A549 (cell line): Measurements from ENCODE around the gene B3GLCT. TPM values are rescaled to one million over a fixed set of nuclear protein-coding genes. Genes with fewer than 3 reads are reported as not detected.

Experiments
- ATAC-seq, 2 experiments: fragments of 200-7000 bp in 1 of 2; fragments of >200 bp in 1 of 2; cut with Nextera tagmentation in 1 of 2; cut with Tn5 transposase in 1 of 2; 3 replicates each; pipeline versions ENCODE4 v1.8.0 to v1.9.1; 2018 to 2020; ENCODE audit warnings: mild to moderate bottlenecking in 1 of 2, moderate library complexity in 1 of 2
- CTCF ChIA-PET: fragments of 300-600 bp; sonication (Branson Sonifier 250); formaldehyde crosslinking; extraction: SDS; loops from one replicate; lab custom pipeline; 2021; ENCODE audit warnings: antibody characterized with exemption, inconsistent platforms; lab: Yijun Ruan, JAX
- POLR2A ChIA-PET: fragments of 350-600 bp; formaldehyde crosslinking; extraction: SDS; loops from one replicate; lab custom pipeline; 2021; ENCODE audit warnings: antibody characterized with exemption, inconsistent platforms; lab: Yijun Ruan, JAX
- DNase-seq, 2 experiments: peaks; one replicate each; pipeline versions ENCODE4 v3.0.0 to v3.0.0-alpha.2; 2011 to 2016; ENCODE audit warnings: low read depth in 1 of 2, low spot score in 1 of 2
- FAIRE-seq: peaks from 2 replicates; lab custom pipeline; 2011; peaks lifted over from hg19 to GRCh38; lab: Jason Lieb, UNC
- H3K27ac ChIP-seq, 2 experiments: fragments of >200 bp; sonication (Bioruptor Twin); formaldehyde crosslinking; 3 replicates each; pipeline ENCODE4 v1.5.1; 2016 to 2017
- H3K4me1 ChIP-seq: fragments of >200 bp; sonication (Bioruptor Twin); formaldehyde crosslinking; 3 replicates; pipeline ENCODE4 v1.6.1; 2016
- H3K4me2 ChIP-seq: fragments of >200 bp; sonication (Bioruptor Twin); formaldehyde crosslinking; 3 replicates; pipeline ENCODE4 v1.6.1; 2016
- H3K4me3 ChIP-seq: fragments of >200 bp; sonication (Bioruptor Twin); formaldehyde crosslinking; 3 replicates; pipeline ENCODE4 v1.5.1; 2016
- H3K9me3 ChIP-seq: fragments of >200 bp; sonication (Bioruptor Twin); formaldehyde crosslinking; 3 replicates; pipeline ENCODE4 v1.6.1; 2016
- CHD4 ChIP-seq: fragments of 200-600 bp; sonication (generic); IDR thresholded peaks from 2 replicates; pipeline ENCODE4 v1.6.1; 2016; ENCODE audit warnings: antibody characterized with exemption, mild to moderate bottlenecking, borderline replicate concordance
- EHF ChIP-seq: fragments of 250-450 bp; sonication (Bioruptor Pico); IDR thresholded peaks from 2 replicates; pipeline ENCODE4 v1.5.0; 2020; ENCODE audit warnings: mild to moderate bottlenecking
- ESRRA ChIP-seq: fragments of 150-350 bp; IDR thresholded peaks from 2 replicates; pipeline ENCODE4 v1.6.1; 2014; ENCODE audit warnings: mild to moderate bottlenecking, low read length, borderline replicate concordance
- FOSB ChIP-seq: fragments of 250-450 bp; sonication (Bioruptor Pico); IDR thresholded peaks from 2 replicates; pipeline ENCODE4 v1.5.0; 2020; ENCODE audit warnings: mild to moderate bottlenecking, moderate library complexity
- FOSL2 ChIP-seq, 2 experiments: fragments of 450-650 bp in 1 of 2; fragments of >200 bp in 1 of 2; sonication (Bioruptor Twin) in 1 of 2; formaldehyde crosslinking; IDR thresholded peaks; 2 replicates each; pipeline versions ENCODE4 v1.5.0 to v1.6.1; 2016 to 2020; ENCODE audit warnings: mild to moderate bottlenecking in 1 of 2, moderate library complexity in 1 of 2
- FOXS1 ChIP-seq: fragments of 250-450 bp; sonication (Bioruptor Pico); IDR thresholded peaks from 2 replicates; pipeline ENCODE4 v1.5.0; 2020; ENCODE audit warnings: mild to moderate bottlenecking, moderate library complexity
- HES2 ChIP-seq: fragments of >200 bp; sonication (Bioruptor Twin); formaldehyde crosslinking; IDR thresholded peaks from 2 replicates; pipeline ENCODE4 v1.6.1; 2016
- HEYL ChIP-seq: fragments of 250-450 bp; sonication (Bioruptor Pico); IDR thresholded peaks from 2 replicates; pipeline ENCODE4 v1.8.0; 2021; ENCODE audit warnings: mild to moderate bottlenecking, moderate library complexity
- HOXB13 ChIP-seq: fragments of 250-450 bp; sonication (Bioruptor Pico); IDR thresholded peaks from 2 replicates; pipeline ENCODE4 v1.5.0; 2020; ENCODE audit warnings: low read depth, mild to moderate bottlenecking, moderate library complexity
- JUN ChIP-seq, 2 experiments: fragments of >200 bp; sonication (Bioruptor Twin); formaldehyde crosslinking; IDR thresholded peaks; 2 replicates in 1 of 2; 3 replicates in 1 of 2; pipeline ENCODE4 v1.6.1; 2016 to 2017
- JUNB ChIP-seq: fragments of >200 bp; sonication (Bioruptor Twin); formaldehyde crosslinking; IDR thresholded peaks from 2 replicates; pipeline ENCODE4 v1.6.1; 2016
- KDM1A ChIP-seq: fragments of 200-600 bp; sonication (generic); IDR thresholded peaks from 2 replicates; pipeline ENCODE4 v1.6.1; 2016; ENCODE audit warnings: low read depth, mild to moderate bottlenecking
- NFE2L2 ChIP-seq: fragments of 150-350 bp; conservative IDR thresholded peaks from 2 replicates; pipeline ENCODE4 v1.6.1; 2014; ENCODE audit warnings: low read length
- NPAS2 ChIP-seq: fragments of 250-450 bp; sonication (Bioruptor Pico); IDR thresholded peaks from 2 replicates; pipeline ENCODE4 v1.8.0; 2022; ENCODE audit warnings: mild to moderate bottlenecking, moderate library complexity, borderline replicate concordance
- POLR2A ChIP-seq: IDR thresholded peaks from 2 replicates; pipeline ENCODE4 v1.6.1; 2012; ENCODE audit warnings: mild to moderate bottlenecking, low read length
- RAD21 ChIP-seq, 2 experiments: fragments of >200 bp in 1 of 2; sonication (Bioruptor Twin) in 1 of 2; formaldehyde crosslinking in 1 of 2; IDR thresholded peaks in 1 of 2; conservative IDR thresholded peaks in 1 of 2; 2 replicates in 1 of 2; 3 replicates in 1 of 2; pipeline ENCODE4 v1.6.1; 2012 to 2018; ENCODE audit warnings: inconsistent platforms in 1 of 2
- RCOR1 ChIP-seq: fragments of 150-350 bp; IDR thresholded peaks from 2 replicates; pipeline ENCODE4 v1.6.1; 2014; ENCODE audit warnings: antibody characterized with exemption, low read length, low read depth
- RNF2 ChIP-seq: fragments of 200-600 bp; sonication (generic); IDR thresholded peaks from 2 replicates; pipeline ENCODE4 v1.6.1; 2016; ENCODE audit warnings: low read depth, mild to moderate bottlenecking, antibody characterized with exemption, moderate library complexity, borderline replicate concordance
- SMC3 ChIP-seq: fragments of >200 bp; sonication (Bioruptor Twin); formaldehyde crosslinking; IDR thresholded peaks from 3 replicates; pipeline ENCODE4 v1.6.1; 2018; ENCODE audit warnings: inconsistent platforms
- SREBF2 ChIP-seq: fragments of 450-650 bp; IDR thresholded peaks from 2 replicates; pipeline ENCODE4 v1.6.1; 2014; ENCODE audit warnings: mild to moderate bottlenecking, moderate library complexity
- TFCP2L1 ChIP-seq: fragments of 250-450 bp; sonication (Bioruptor Pico); IDR thresholded peaks from 2 replicates; pipeline ENCODE4 v1.5.0; 2021; ENCODE audit warnings: mild to moderate bottlenecking
- TP53 ChIP-seq: fragments of 250-450 bp; sonication (Bioruptor Pico); IDR thresholded peaks from 2 replicates; pipeline ENCODE4 v1.5.0; 2021; ENCODE audit warnings: mild to moderate bottlenecking, moderate library complexity
- USF2 ChIP-seq: fragments of 450-650 bp; IDR thresholded peaks from 2 replicates; pipeline ENCODE4 v1.6.1; 2014; ENCODE audit warnings: antibody characterized with exemption
- ZFP36 ChIP-seq: fragments of 450-650 bp; IDR thresholded peaks from 2 replicates; pipeline ENCODE4 v1.6.1; 2014; ENCODE audit warnings: borderline replicate concordance; ENCODE audit not compliant: partially characterized antibody
- WGBS: methylation state at CpG from one replicate; pipeline ENCODE4 v1.1.6; 2017; ENCODE audit errors: missing lambda C conversion rate; 5-methylcytosine and 5-hydroxymethylcytosine counted together
- polyA plus RNA-seq, 4 experiments: library from polyadenylated mRNA; depleted of rRNA in 3 of 4; stranded (reverse); fragments of >200 nt; fragmentation: RNase III in 1 of 4; extraction: RNeasy Plus Mini Kit Qiagen cat#74134 plus additional on column Dnase treatment in 1 of 4; gene quantifications; 2 replicates in 3 of 4; 3 replicates in 1 of 4; pipeline ENCODE4 v1.2.3, GENCODE V29; 2011 to 2017
- TF ChIP-seq, protein P1 (sequence below): IDR thresholded peaks from 2 replicates; pipeline ENCODE4 v1.6.1; 2012
- TF ChIP-seq, protein P2 (sequence below): fragments of 150-350 bp; IDR thresholded peaks from 2 replicates; pipeline ENCODE4 v1.6.1; 2014; ENCODE audit warnings: low read depth, mild to moderate bottlenecking, low read length
- TF ChIP-seq, protein P3 (sequence below): fragments of >200 bp; sonication (Bioruptor Twin); formaldehyde crosslinking; IDR thresholded peaks from 3 replicates; pipeline ENCODE4 v1.6.1; 2016
- TF ChIP-seq, protein P4 (sequence below): fragments of >200 bp; sonication (Bioruptor Twin); formaldehyde crosslinking; IDR thresholded peaks from 3 replicates; pipeline ENCODE4 v1.5.1; 2016

B3GLCT gene
- polyA plus RNA-seq, 2 of the 4 experiments (the other 2 are of a cell fraction): 4.5 to 6.6 TPM

GRCh38 chr13:31234729-31235128 is 35.0 kb downstream of the B3GLCT start:
- POLR2A ChIA-PET: no interaction called here
- FAIRE-seq (no peak), ATAC-seq (peak; percentile 62 to 81; a peak in 5 of 6 replicates), DNase-seq (peak; percentile 5 to 11)
- H3K4me1 ChIP-seq: no peaks in the 10 kb centered on the region
- H3K4me3 ChIP-seq: no peak overlapping the region
- CTCF ChIA-PET: interaction anchor here (1.0 to 8.2 kb wide), 5 partner anchors 9 to 275 kb away, joined by 3 to 101 read pairs (median 5); no protein-coding TSS in a partner anchor
- no peak for TF ChIP-seq FOSB
- no peak for TF ChIP-seq FOXS1 (CRISPR knock-in tag)
- TF ChIP-seq, protein P1, sequence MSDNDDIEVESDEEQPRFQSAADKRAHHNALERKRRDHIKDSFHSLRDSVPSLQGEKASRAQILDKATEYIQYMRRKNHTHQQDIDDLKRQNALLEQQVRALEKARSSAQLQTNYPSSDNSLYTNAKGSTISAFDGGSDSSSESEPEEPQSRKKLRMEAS: no peak
- TF ChIP-seq NPAS2 (CRISPR knock-in tag): no peak
- no peak for TF ChIP-seq HOXB13 (CRISPR knock-in tag)
- TF ChIP-seq JUNB: no peak
- TF ChIP-seq SREBF2: no peak
- no peak for TF ChIP-seq KDM1A
- TF ChIP-seq SMC3: no peak
- no peak for TF ChIP-seq NFE2L2
- WGBS: 51% methylated on average over 5 of the region's 6 CpGs
- H3K27ac ChIP-seq: no peak overlapping the region
- no peak overlapping the region for H3K4me2 ChIP-seq
- H3K9me3 ChIP-seq: no peaks in the 10 kb centered on the region

DNA sequence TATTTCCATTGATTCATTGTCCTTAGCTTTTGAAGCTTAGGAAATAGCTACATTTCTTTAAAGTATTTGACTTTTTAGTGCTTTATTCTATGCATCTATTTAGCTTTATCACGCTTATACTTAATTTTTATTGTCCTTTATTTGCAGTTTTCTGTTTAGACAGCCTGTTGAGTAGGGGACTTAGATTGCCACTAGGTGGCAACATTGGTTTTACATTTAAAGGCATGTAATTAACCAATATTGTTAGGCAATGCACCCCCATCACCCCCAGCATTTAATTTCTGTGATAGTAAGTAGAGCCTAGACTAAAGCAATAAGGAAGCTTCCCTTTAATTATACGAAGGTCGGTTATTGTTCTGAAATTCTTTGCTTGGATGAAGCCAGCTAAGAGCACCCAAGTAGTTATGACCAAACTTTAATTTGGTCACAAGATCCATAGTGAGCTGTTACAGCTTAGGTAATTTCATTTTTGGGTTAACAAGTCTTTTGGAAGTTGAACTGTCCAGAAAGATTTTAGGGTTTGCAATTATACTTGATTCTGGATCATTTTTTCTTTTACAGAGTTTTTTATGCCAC is 36.5 kb downstream of the B3GLCT start:
- H3K9me3 ChIP-seq: no peaks in the 10 kb centered on the region
- no peak overlapping the region for H3K27ac ChIP-seq
- ATAC-seq (peak in 1 of 2 experiments; percentile 66; a peak in 3 of 6 replicates), DNase-seq (peak in 1 of 2 experiments; percentile 26), FAIRE-seq (no peak)
- H3K4me3 ChIP-seq: no peak overlapping the region
- ChIA-PET POLR2A (interaction anchor here (0.6 kb wide), 1 partner anchor 154 kb away, joined by 5 read pairs; no protein-coding TSS in a partner anchor), CTCF (interaction anchor here (0.6 to 8.2 kb wide), 25 partner anchors 10 to 1350 kb away, joined by 3 to 101 read pairs (median 4); partner anchors contain the start of gene B3GLCT)
- TF ChIP-seq ESRRA (no peak), HES2 (no peak), NPAS2 (CRISPR knock-in tag) (no peak), HEYL (CRISPR knock-in tag) (no peak), RNF2 (no peak), CHD4 (no peak), FOXS1 (CRISPR knock-in tag) (no peak), FOSL2 (IDR thresholded peaks at IDR 0.05) (no peak), FOSL2 (CRISPR knock-in tag; IDR thresholded peaks at IDR 0.05) (no peak), ZFP36 (no peak), SMC3 (peak; percentile 50; the same call in 2 of the 3 replicates), RAD21 (conservative IDR thresholded peaks at IDR 0.05 in 1 of 2, IDR thresholded peaks at IDR 0.05 in 1 of 2) (peak; percentile 64), JUN (IDR thresholded peaks at IDR 0.05) (no peak), TFCP2L1 (CRISPR knock-in tag) (no peak), FOSB (no peak), RCOR1 (no peak), EHF (CRISPR knock-in tag) (no peak), USF2 (no peak), POLR2A (no peak), TP53 (no peak)
- TF ChIP-seq, protein P2, sequence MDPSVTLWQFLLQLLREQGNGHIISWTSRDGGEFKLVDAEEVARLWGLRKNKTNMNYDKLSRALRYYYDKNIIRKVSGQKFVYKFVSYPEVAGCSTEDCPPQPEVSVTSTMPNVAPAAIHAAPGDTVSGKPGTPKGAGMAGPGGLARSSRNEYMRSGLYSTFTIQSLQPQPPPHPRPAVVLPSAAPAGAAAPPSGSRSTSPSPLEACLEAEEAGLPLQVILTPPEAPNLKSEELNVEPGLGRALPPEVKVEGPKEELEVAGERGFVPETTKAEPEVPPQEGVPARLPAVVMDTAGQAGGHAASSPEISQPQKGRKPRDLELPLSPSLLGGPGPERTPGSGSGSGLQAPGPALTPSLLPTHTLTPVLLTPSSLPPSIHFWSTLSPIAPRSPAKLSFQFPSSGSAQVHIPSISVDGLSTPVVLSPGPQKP: no peak
- TF ChIP-seq, protein P3, sequence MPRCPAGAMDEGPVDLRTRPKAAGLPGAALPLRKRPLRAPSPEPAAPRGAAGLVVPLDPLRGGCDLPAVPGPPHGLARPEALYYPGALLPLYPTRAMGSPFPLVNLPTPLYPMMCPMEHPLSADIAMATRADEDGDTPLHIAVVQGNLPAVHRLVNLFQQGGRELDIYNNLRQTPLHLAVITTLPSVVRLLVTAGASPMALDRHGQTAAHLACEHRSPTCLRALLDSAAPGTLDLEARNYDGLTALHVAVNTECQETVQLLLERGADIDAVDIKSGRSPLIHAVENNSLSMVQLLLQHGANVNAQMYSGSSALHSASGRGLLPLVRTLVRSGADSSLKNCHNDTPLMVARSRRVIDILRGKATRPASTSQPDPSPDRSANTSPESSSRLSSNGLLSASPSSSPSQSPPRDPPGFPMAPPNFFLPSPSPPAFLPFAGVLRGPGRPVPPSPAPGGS: no peak
- TF ChIP-seq, protein P4, sequence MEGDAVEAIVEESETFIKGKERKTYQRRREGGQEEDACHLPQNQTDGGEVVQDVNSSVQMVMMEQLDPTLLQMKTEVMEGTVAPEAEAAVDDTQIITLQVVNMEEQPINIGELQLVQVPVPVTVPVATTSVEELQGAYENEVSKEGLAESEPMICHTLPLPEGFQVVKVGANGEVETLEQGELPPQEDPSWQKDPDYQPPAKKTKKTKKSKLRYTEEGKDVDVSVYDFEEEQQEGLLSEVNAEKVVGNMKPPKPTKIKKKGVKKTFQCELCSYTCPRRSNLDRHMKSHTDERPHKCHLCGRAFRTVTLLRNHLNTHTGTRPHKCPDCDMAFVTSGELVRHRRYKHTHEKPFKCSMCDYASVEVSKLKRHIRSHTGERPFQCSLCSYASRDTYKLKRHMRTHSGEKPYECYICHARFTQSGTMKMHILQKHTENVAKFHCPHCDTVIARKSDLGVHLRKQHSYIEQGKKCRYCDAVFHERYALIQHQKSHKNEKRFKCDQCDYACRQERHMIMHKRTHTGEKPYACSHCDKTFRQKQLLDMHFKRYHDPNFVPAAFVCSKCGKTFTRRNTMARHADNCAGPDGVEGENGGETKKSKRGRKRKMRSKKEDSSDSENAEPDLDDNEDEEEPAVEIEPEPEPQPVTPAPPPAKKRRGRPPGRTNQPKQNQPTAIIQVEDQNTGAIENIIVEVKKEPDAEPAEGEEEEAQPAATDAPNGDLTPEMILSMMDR: peak; percentile 62
- no peaks in the 10 kb centered on the region for H3K4me1 ChIP-seq
- 5% methylated on average over 3 of the region's 3 CpGs for WGBS
- H3K4me2 ChIP-seq: no peak overlapping the region
